Small intestine (tissue), 7 donors: Measurements from ENCODE around the gene LRCH2. TPM values are rescaled to one million over a fixed set of nuclear protein-coding genes. Genes with fewer than 3 reads are reported as not detected.
"Not testable (repeated sequence)": the region's sequence is repeated elsewhere in the genome, so short reads cannot be mapped to it uniquely, and the experiment has no call there.

Experiments
- DNase-seq, 2 donors: peaks; one replicate each; pipeline versions ENCODE4 v3.0.0 to v3.0.0-alpha.2; 2013
- FAIRE-seq: peaks from 2 replicates; lab custom pipeline; 2012; peaks lifted over from hg19 to GRCh38; lab: Jason Lieb, UNC
- H3K27ac ChIP-seq, 3 donors: one replicate each; pipeline ENCODE4 v1.5.1; 2013; ENCODE audit warnings: low read length in 2 of 3, mild to moderate bottlenecking in 2 of 3, control low read depth in 1 of 3, inconsistent platforms in 1 of 3, low read depth in 1 of 3, moderate library complexity in 1 of 3
- H3K27me3 ChIP-seq, 3 donors: one replicate each; pipeline ENCODE4 v1.6.1; 2013; ENCODE audit warnings: low read length in 3 of 3, inconsistent platforms in 1 of 3; ENCODE audit not compliant: control insufficient read depth in 3 of 3, insufficient read depth in 3 of 3
- H3K36me3 ChIP-seq, 3 donors: one replicate each; pipeline ENCODE4 v1.6.1; 2013; ENCODE audit warnings: low read length in 3 of 3, inconsistent platforms in 1 of 3, low read depth in 1 of 3, mild to moderate bottlenecking in 1 of 3, moderate library complexity in 1 of 3; ENCODE audit not compliant: control insufficient read depth in 3 of 3, insufficient read depth in 2 of 3
- H3K4me1 ChIP-seq, 3 donors: one replicate each; pipeline ENCODE4 v1.6.1; 2013; ENCODE audit warnings: low read length in 2 of 3, inconsistent platforms in 1 of 3, low read depth in 1 of 3, mild to moderate bottlenecking in 1 of 3, moderate library complexity in 1 of 3; ENCODE audit not compliant: control insufficient read depth in 3 of 3, insufficient read depth in 2 of 3
- H3K4me3 ChIP-seq, 3 donors: one replicate each; pipeline ENCODE4 v1.5.1; 2013; ENCODE audit warnings: low read length in 3 of 3, control low read depth in 1 of 3, inconsistent platforms in 1 of 3, low read depth in 1 of 3, mild to moderate bottlenecking in 1 of 3, moderate library complexity in 1 of 3
- H3K9me3 ChIP-seq, 2 donors: one replicate each; pipeline ENCODE4 v1.6.1; 2013; ENCODE audit warnings: low read depth in 1 of 2, low read length in 1 of 2; ENCODE audit not compliant: control insufficient read depth in 2 of 2, insufficient read depth in 1 of 2
- WGBS, 3 donors: extraction: QIAGEN DNeasy Blood & Tissue Kit; methylation state at CpG; one replicate each; pipeline ENCODE4 v1.1.7; 2013; 5-methylcytosine and 5-hydroxymethylcytosine counted together
- polyA plus RNA-seq, 4 donors: library from polyadenylated mRNA; stranded (reverse) in 3 of 4; unstranded in 1 of 4; fragments of 200-250 nt in 3 of 4; fragments of 120-200 nt in 1 of 4; gene quantifications; one replicate each; pipeline versions ENCODE4 v1.2.1 to v1.2.3, GENCODE V29; 2013
- donor health status: healthy with polysubstance abuse.
- donor health status: control.
- donor health status: control.
- donor health status: Bipolar disorder and iron deficiency.
- donor health status: healthy.

The LRCH2 gene
- polyA plus RNA-seq, 4 donors: 0.54 to 1.5 (median 1.1) TPM; not detected in 1

- no peak overlapping the region for H3K27ac ChIP-seq
- H3K36me3 ChIP-seq: no peaks in the 10 kb centered on the region
- no peak overlapping the region for H3K4me3 ChIP-seq
- 7 to 18% (median 11%) methylated on average over 4 of the region's 4 CpGs for WGBS, 3 donors
- H3K4me1 ChIP-seq: no peaks in the 10 kb centered on the region
- FAIRE-seq (no peak), DNase-seq (peak in 1 of 2 donors; percentile 7)
- H3K9me3 ChIP-seq: no peaks in the 10 kb centered on the region
- peaks cover 0 to 7% (median 3%) of the 10 kb centered on the region in 3 donors for H3K27me3 ChIP-seq
These were observed 4.4 kb downstream of the LRCH2 start for GRCh38 chrX:115229337-115230003.

- H3K27ac ChIP-seq: no peak overlapping the region
- no peaks in the 10 kb centered on the region for H3K36me3 ChIP-seq
- no peaks in the 10 kb centered on the region for H3K27me3 ChIP-seq
- no peaks in the 10 kb centered on the region for H3K4me1 ChIP-seq
- DNase-seq (no peak), FAIRE-seq (no peak)
- H3K4me3 ChIP-seq: no peak overlapping the region
- no peaks in the 10 kb centered on the region for H3K9me3 ChIP-seq
- WGBS, 3 donors: 0 to 13% (median 0%) methylated on average over 1 of the region's 1 CpG
These were observed 7.0 kb downstream of the LRCH2 start for GRCh38 chrX:115226929-115227328.

GRCh38 chrX:115217346-115217745, 16.6 kb downstream of the LRCH2 start:
- not testable (repeated sequence) for H3K27ac ChIP-seq, H3K9me3 ChIP-seq, DNase-seq, FAIRE-seq, H3K4me1 ChIP-seq, H3K36me3 ChIP-seq, H3K27me3 ChIP-seq, H3K4me3 ChIP-seq
- WGBS, 3 donors: 68 to 88% (median 82%) methylated on average over 4 of the region's 4 CpGs

- no peaks in the 10 kb centered on the region for H3K36me3 ChIP-seq
- DNase-seq: no peak
- H3K27me3 ChIP-seq: no peaks in the 10 kb centered on the region
- no peaks in the 10 kb centered on the region for H3K4me1 ChIP-seq
- no peak overlapping the region for H3K4me3 ChIP-seq
- no peak overlapping the region for H3K27ac ChIP-seq
- no peak for FAIRE-seq
- H3K9me3 ChIP-seq: no peaks in the 10 kb centered on the region
- 59 to 73% (median 69%) methylated on average over 3 of the region's 3 CpGs for WGBS, 3 donors
These were observed 19.3 kb downstream of the LRCH2 start for GRCh38 chrX:115214605-115215004.

GRCh38 chrX:115214151-115214550, 19.7 kb downstream of the LRCH2 start:
- 74 to 81% (median 77%) methylated on average over 1 of the region's 1 CpG for WGBS, 3 donors
- no peak for FAIRE-seq

GRCh38 chrX:115209547-115209946, 24.3 kb downstream of the LRCH2 start:
- H3K4me1 ChIP-seq, H3K4me3 ChIP-seq, DNase-seq, H3K27ac ChIP-seq, H3K27me3 ChIP-seq, FAIRE-seq, H3K36me3 ChIP-seq, H3K9me3 ChIP-seq: not testable (repeated sequence)

More at GRCh38 chrX:115214151-115214550, 19.7 kb downstream of the LRCH2 start:
- Histone ChIP-seq H3K27ac (no peak overlapping the region), H3K4me3 (no peak overlapping the region), H3K4me1 (no peaks in the 10 kb centered on the region), H3K9me3 (no peaks in the 10 kb centered on the region), H3K36me3 (no peaks in the 10 kb centered on the region), H3K27me3 (no peaks in the 10 kb centered on the region)
- no peak for DNase-seq

GRCh38 chrX:115204040-115204439, 29.9 kb downstream of the LRCH2 start:
- no peak overlapping the region for H3K4me3 ChIP-seq
- H3K27ac ChIP-seq: no peak overlapping the region
- peaks cover 0 to 9% of the 10 kb centered on the region in 2 donors for H3K9me3 ChIP-seq
- no peaks in the 10 kb centered on the region for H3K36me3 ChIP-seq
- DNase-seq (no peak), FAIRE-seq (no peak)
- no peaks in the 10 kb centered on the region for H3K27me3 ChIP-seq
- H3K4me1 ChIP-seq: no peaks in the 10 kb centered on the region
- WGBS, 3 donors: 67 to 87% (median 69%) methylated on average over 1 of the region's 1 CpG

GRCh38 chrX:115192244-115192700, 41.6 kb downstream of the LRCH2 start:
- Histone ChIP-seq H3K27me3 (no peaks in the 10 kb centered on the region), H3K4me3 (no peak overlapping the region), H3K9me3 (peaks cover 0 to 22% of the 10 kb centered on the region in 2 donors), H3K27ac (no peak overlapping the region), H3K36me3 (no peaks in the 10 kb centered on the region), H3K4me1 (no peaks in the 10 kb centered on the region)
- no peak for FAIRE-seq
- WGBS, 3 donors: 92 to 95% (median 94%) methylated on average over 26 to 35 of the region's 35 CpGs
- no peak for DNase-seq
